ENCODE results near the gene SCLY. TPM values are rescaled to one million over a fixed set of nuclear protein-coding genes. Genes with fewer than 3 reads are reported as not detected.

The SCLY gene
- total and polyA plus RNA-seq, 2 of the 13 experiments (the other 11 are each of a cell fraction or from before 2014, with no cell fraction given), result 27.9 to 38.6 TPM

DNA sequence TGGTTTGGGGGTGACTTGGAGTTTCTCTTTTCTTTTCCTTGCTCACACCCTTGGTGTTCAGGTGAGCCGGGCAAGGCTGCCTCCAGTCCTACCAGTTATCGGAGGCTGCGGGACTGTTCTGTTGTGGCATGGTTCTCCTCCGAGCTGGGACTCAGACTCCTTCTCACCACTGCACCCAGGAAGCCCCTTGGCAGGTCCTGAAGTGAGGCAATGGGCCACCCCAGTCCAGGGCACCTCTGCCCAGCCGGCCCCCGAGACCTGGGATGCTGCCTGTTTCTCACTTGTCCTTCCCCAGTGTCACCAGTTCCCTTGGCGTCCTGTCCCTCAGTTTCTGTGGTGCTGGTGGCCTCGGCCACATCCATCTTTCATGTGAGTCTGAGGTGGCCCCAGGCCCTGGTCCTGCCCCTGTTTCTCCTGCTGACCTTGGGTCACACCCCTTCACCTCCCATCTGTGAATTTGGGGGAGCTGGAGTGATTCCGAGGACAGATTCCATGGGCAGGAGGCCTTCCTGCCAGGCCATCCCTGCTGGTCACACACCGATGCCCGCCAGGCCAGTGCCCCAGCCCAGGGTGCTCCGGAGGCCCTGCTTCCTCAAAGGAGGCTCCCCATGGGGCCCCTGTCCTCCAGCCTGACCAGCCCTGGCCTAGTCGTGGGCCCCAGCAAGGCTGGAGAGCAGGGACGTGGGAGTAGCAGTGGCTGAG, 71.1 kb downstream of the SCLY start:
- Histone ChIP-seq H3K27me3 (ENCODE audit: control insufficient read depth in 1 of 2, insufficient read depth in 2 of 2, low read length in 2 of 2) (peaks cover 1 to 22% of the 10 kb centered on the region in 2 experiments; a peak in 3 of 5 replicates), H2AFZ (ENCODE audit: low read length) (no peak overlapping the region), H3K27ac (ENCODE audit: extremely low read length, insufficient read depth, low read length) (no peak overlapping the region), H3K9ac (ENCODE audit: insufficient read depth, low read depth, low read length) (no peak overlapping the region), H3K36me3 (replicated peaks in 1 of 2; ENCODE audit: control insufficient read depth in 1 of 2, insufficient read depth in 2 of 2, low read length in 2 of 2) (no peaks in the 10 kb centered on the region), H3K79me2 (ENCODE audit: insufficient read depth, low read length) (no peaks in the 10 kb centered on the region), H3K4me2 (ENCODE audit: low read depth, low read length) (no peak overlapping the region), H3K4me3 (replicated peaks in 1 of 3; ENCODE audit: insufficient read depth in 1 of 3, low read depth in 2 of 3, low read length in 3 of 3) (no peak overlapping the region), H4K20me1 (ENCODE audit: insufficient read depth, low read length) (no peaks in the 10 kb centered on the region), H3K4me1 (ENCODE audit: insufficient read depth, low read length) (peaks cover 11% of the 10 kb centered on the region), H3K9me3 (ENCODE audit: low read length) (no peaks in the 10 kb centered on the region)
- in situ Hi-C loops (cut with HindIII; ENCODE audit: extremely low pct_ligation_motif_present, low pct_unique_long_range_greater_than_20kb), result no loop called here
- no peak for ATAC-seq
- intact Hi-C loops (cut with micrococcal nuclease; ENCODE audit: unreplicated experiment), result no loop called here
- POLR2A ChIA-PET, result no interaction called here
- WGBS (ENCODE audit: low lambda C conversion rate), result 42% methylated on average over 14 of the region's 14 CpGs
- no TSS peak for BruUV-seq (replicated peaks)
- no peak for FAIRE-seq
- DNase-seq (ENCODE audit: low spot score), result no peak
- CTCF ChIA-PET (ENCODE audit: low intra/inter-chr PET ratio, low total read pairs), result no interaction called here
- TF ChIP-seq ATF7 (IDR thresholded peaks at IDR 0.05), result no peak
- TF ChIP-seq ATF7 (CRISPR knock-in tag; IDR thresholded peaks at IDR 0.05), result no peak

GRCh38 chr2:238132463-238133450, 72.0 kb downstream of the SCLY start:
- Histone ChIP-seq H3K9ac (ENCODE audit: insufficient read depth, low read depth, low read length) (no peak overlapping the region), H3K36me3 (replicated peaks in 1 of 2; ENCODE audit: control insufficient read depth in 1 of 2, insufficient read depth in 2 of 2, low read length in 2 of 2) (no peaks in the 10 kb centered on the region), H3K79me2 (ENCODE audit: insufficient read depth, low read length) (no peaks in the 10 kb centered on the region), H2AFZ (ENCODE audit: low read length) (no peak overlapping the region), H3K4me2 (ENCODE audit: low read depth, low read length) (no peak overlapping the region), H3K9me3 (ENCODE audit: low read length) (no peaks in the 10 kb centered on the region), H3K4me3 (replicated peaks in 1 of 3; ENCODE audit: insufficient read depth in 1 of 3, low read depth in 2 of 3, low read length in 3 of 3) (no peak overlapping the region), H3K27ac (ENCODE audit: extremely low read length, insufficient read depth, low read length) (no peak overlapping the region), H3K4me1 (ENCODE audit: insufficient read depth, low read length) (peaks cover 16% of the 10 kb centered on the region), H3K27me3 (ENCODE audit: control insufficient read depth in 1 of 2, insufficient read depth in 2 of 2, low read length in 2 of 2) (peaks cover 1 to 25% of the 10 kb centered on the region in 2 experiments; a peak in 3 of 5 replicates), H4K20me1 (ENCODE audit: insufficient read depth, low read length) (no peaks in the 10 kb centered on the region)
- intact Hi-C loops (cut with micrococcal nuclease; ENCODE audit: unreplicated experiment) (no loop called here), in situ Hi-C loops (cut with HindIII; ENCODE audit: extremely low pct_ligation_motif_present, low pct_unique_long_range_greater_than_20kb) (no loop called here)
- 0 out of 2 replicates have a peak, but pooled peaks have one; percentile 72 for TF ChIP-seq FOXO4 (CRISPR knock-in tag; conservative IDR thresholded peaks at IDR 0.05)
- TF ChIP-seq ZMYM4 (CRISPR knock-in tag; IDR thresholded peaks at IDR 0.05), result no peak
- no peak for FAIRE-seq
- 57% methylated on average over 22 of the region's 23 CpGs for WGBS (ENCODE audit: low lambda C conversion rate)
- BruUV-seq (replicated peaks), result no TSS peak
- no peak for ATAC-seq
- ChIA-PET POLR2A (no interaction called here), CTCF (ENCODE audit: low intra/inter-chr PET ratio, low total read pairs) (no interaction called here)
- no peak for DNase-seq (ENCODE audit: low spot score)
